AG04450 (cell line): Measurements from ENCODE around the gene CARMIL1. TPM values are rescaled to one million over a fixed set of nuclear protein-coding genes. Genes with fewer than 3 reads are reported as not detected.

ENCODE experiments used
- CTCF ChIA-PET: fragments of 300-600, 350-600 bp; formaldehyde crosslinking; extraction: SDS; loops from one replicate; lab custom pipeline; 2022; ENCODE audit warnings: antibody characterized with exemption, inconsistent platforms; lab: Charles Lee
- POLR2A ChIA-PET: fragments of 350-600 bp; formaldehyde crosslinking; extraction: SDS; loops from one replicate; lab custom pipeline; 2021; ENCODE audit warnings: antibody characterized with exemption, inconsistent platforms; lab: Yijun Ruan, JAX
- DNase-seq: peaks from one replicate; pipeline ENCODE4 v3.0.0-alpha.2; 2011; ENCODE audit warnings: low read depth, low spot score
- H3K27ac ChIP-seq: one replicate; pipeline ENCODE4 v1.5.1; 2012; ENCODE audit warnings: low read depth, low read length, control low read depth
- H3K27me3 ChIP-seq: one replicate; pipeline ENCODE4 v1.6.0; 2012; ENCODE audit warnings: low read length; ENCODE audit not compliant: control insufficient read depth, insufficient read depth
- H3K4me3 ChIP-seq: 2 replicates; pipeline ENCODE4 v1.5.1; 2011; ENCODE audit warnings: mild to moderate bottlenecking, low read depth, low read length, control low read depth
- H3K9me3 ChIP-seq: 2 replicates; pipeline ENCODE4 v1.5.1; 2012; ENCODE audit warnings: low read length; ENCODE audit not compliant: control insufficient read depth, insufficient read depth
- polyA plus RNA-seq: library from polyadenylated mRNA; depleted of rRNA; stranded (reverse); fragments of >200 nt; gene quantifications from 2 replicates; pipeline ENCODE4 v1.2.3, GENCODE V29; 2011
- TF ChIP-seq, protein P1 (sequence below): IDR thresholded peaks from 2 replicates; pipeline ENCODE4 v1.5.1; 2011; ENCODE audit warnings: low read depth, low read length, control low read depth, inconsistent platforms

The CARMIL1 gene
- polyA plus RNA-seq, 1 experiment = 0.55 TPM

DNA sequence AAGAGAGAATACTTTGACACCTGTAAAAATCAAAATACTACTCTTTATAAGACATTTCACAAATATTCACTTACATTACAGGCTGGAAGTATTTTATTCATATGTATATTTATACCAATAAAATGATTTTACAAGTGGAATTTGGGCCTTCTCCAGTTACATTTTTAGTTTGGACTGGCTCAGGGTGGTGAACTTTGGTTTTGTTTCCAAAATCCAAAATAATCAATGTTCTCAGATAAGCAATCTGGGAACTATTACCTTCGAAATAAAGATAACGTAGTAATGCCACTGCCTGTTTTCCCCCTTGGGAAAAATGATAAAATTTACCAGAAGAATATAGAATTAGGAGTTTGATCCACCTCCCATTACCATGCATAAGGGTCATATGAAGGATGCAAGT, 341.2 kb downstream of the CARMIL1 start:
- CTCF ChIA-PET = no interaction called here
- Histone ChIP-seq H3K4me3 (no peak overlapping the region), H3K27me3 (no peaks in the 10 kb centered on the region), H3K9me3 (no peaks in the 10 kb centered on the region), H3K27ac (no peak overlapping the region)
- POLR2A ChIA-PET = no interaction called here
- TF ChIP-seq, protein P1, sequence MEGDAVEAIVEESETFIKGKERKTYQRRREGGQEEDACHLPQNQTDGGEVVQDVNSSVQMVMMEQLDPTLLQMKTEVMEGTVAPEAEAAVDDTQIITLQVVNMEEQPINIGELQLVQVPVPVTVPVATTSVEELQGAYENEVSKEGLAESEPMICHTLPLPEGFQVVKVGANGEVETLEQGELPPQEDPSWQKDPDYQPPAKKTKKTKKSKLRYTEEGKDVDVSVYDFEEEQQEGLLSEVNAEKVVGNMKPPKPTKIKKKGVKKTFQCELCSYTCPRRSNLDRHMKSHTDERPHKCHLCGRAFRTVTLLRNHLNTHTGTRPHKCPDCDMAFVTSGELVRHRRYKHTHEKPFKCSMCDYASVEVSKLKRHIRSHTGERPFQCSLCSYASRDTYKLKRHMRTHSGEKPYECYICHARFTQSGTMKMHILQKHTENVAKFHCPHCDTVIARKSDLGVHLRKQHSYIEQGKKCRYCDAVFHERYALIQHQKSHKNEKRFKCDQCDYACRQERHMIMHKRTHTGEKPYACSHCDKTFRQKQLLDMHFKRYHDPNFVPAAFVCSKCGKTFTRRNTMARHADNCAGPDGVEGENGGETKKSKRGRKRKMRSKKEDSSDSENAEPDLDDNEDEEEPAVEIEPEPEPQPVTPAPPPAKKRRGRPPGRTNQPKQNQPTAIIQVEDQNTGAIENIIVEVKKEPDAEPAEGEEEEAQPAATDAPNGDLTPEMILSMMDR = no peak
- no peak for DNase-seq

DNA sequence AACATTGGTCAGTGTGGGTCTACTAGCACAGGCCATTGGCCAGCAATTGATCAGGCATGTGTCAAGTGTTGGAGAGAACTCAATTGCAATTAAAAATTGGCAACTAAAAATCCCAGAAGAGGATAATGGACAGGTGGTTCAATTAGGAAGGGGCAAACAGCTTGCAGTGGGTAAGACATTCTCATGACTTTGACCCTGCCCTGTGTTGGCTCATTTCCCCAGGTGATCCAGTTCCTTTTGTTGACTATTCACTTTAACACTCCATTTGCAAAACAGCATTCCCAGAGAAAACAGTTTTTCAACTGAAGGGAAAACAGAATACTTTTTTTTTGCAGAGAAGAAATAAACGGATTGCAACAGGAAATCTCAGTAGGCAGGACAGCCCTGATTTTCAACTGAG, 343.9 kb downstream of the CARMIL1 start:
- ChIA-PET POLR2A (no interaction called here), CTCF (no interaction called here)
- TF ChIP-seq, protein P1 = no peak
- no peak overlapping the region for H3K27ac ChIP-seq
- H3K4me3 ChIP-seq = no peak overlapping the region
- H3K27me3 ChIP-seq = no peaks in the 10 kb centered on the region
- DNase-seq = no peak
- no peaks in the 10 kb centered on the region for H3K9me3 ChIP-seq

DNA sequence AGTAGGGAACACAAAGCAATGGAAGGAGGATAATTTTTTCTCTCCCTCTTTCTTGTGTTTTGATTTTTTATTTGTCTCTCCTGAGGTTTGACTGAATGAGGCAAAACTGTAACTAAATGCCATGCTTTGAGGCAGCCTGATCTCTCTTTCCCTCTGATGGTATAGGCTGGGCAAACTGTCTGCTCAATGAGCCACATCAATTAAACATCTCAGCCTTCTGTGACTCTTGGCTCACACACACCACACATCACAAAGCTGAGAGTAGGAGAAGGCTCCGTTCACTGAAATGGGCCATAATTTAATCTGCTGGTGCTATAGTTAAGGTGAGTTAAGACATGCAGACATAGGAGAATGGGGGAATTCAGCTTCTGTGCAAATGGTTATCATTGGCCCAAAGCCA, 344.7 kb downstream of the CARMIL1 start:
- TF ChIP-seq, protein P1 = no peak
- no peaks in the 10 kb centered on the region for H3K27me3 ChIP-seq
- POLR2A ChIA-PET = no interaction called here
- no peak overlapping the region for H3K27ac ChIP-seq
- CTCF ChIA-PET = no interaction called here
- H3K4me3 ChIP-seq = no peak overlapping the region
- no peak for DNase-seq
- H3K9me3 ChIP-seq = no peaks in the 10 kb centered on the region

DNA sequence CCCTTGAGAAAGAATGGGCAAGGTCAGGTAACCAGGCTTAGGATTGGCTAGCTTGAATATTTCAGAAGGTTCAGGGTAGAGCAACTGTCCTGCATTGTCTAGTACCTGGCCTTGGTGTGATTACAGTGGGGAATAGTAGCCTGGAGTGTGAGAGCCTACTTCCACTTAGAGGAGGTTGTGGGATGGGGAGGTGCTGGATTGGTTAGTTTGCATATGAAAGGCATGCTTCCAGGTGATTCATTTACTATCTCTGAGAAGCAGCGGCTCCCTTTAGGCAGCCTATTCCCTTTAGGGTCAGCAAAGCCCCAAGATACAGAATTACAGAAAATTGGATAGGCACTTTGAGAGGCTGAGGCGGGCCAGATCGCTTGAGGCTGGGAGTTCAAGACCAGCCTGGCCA, 347.8 kb downstream of the CARMIL1 start:
- TF ChIP-seq, protein P1 = no peak
- Histone ChIP-seq H3K9me3 (no peaks in the 10 kb centered on the region), H3K27ac (no peak overlapping the region), H3K27me3 (no peaks in the 10 kb centered on the region), H3K4me3 (no peak overlapping the region)
- ChIA-PET POLR2A (no interaction called here), CTCF (no interaction called here)
- no peak for DNase-seq

DNA sequence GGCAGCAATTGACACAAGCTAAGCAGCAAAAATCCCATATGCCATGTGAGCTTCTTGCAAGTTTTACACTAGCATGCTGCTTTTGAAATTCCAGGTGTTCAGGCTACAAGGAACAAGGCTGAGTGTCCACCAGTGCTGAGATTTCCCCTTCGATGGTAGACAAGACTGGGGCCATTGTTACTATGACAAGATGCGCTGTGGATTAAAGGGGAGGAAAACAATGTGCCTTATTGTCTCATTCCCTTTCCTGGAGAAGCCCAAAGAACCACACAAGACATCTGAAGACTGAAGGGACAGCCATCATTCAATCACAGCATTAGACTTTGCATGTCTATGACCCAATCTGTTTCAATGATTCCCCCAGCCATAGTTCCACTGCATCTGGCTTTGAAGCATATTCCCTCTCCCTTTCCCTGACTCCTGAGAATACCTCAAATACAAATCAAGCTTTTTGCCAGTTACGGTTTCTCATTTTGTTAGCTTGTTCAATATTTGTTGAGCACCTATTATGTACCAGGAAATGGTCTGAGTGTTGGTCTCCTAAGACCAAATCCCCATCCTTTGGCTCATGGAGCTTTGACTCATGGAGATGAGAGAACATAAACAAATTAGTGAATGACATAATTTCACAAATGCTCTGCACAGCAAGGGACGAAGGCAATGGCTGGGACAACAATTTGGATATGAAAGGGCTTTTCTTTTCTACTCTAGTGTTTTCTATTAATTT, 349.5 kb downstream of the CARMIL1 start:
- TF ChIP-seq, protein P1 = no peak
- CTCF ChIA-PET = no interaction called here

More for the DNA sequence above, 349.5 kb downstream of the CARMIL1 start:
- POLR2A ChIA-PET = no interaction called here
- no peaks in the 10 kb centered on the region for H3K27me3 ChIP-seq
- DNase-seq = no peak
- H3K27ac ChIP-seq = no peak overlapping the region
- no peaks in the 10 kb centered on the region for H3K9me3 ChIP-seq
- H3K4me3 ChIP-seq = no peak overlapping the region
